T-helper 9 cell (primary cell): ENCODE data around the gene ZNF154.

Experiments
- DNase-seq: peaks from one replicate; pipeline ENCODE4 v3.0.0-alpha.2; 2020

The ZNF154 gene

GRCh38 chr19:57675881-57676280 lies 33.1 kb downstream of the ZNF154 start:
- DNase-seq, result no peak

GRCh38 chr19:57672466-57672865 lies 36.5 kb downstream of the ZNF154 start:
- DNase-seq, result no peak

GRCh38 chr19:57671124-57671895 lies 37.7 kb downstream of the ZNF154 start:
- DNase-seq, result no peak

DNA sequence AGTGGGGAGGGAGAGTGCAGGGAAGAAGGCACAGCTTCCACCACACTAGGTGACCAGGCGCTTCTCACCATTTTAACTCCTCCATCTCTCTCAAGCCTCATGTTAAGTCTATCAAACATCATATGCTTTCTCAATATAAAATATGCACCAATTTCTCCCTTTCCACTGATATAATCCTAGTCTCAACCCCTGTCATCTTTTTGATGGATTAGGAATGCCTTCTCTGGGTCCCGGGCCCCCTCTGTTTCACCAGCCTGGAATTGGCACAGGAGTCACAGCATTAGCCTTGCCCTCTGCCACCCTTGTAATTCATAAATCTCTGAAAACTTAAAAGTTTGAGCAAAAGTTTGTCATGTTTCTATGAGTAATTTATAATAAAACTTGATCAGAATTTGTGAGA lies 40.4 kb downstream of the ZNF154 start, which contains the start of gene ZSCAN4:
Gene ZSCAN4, plus strand, starts transcription at position 301 of the 400 bp plus-strand sequence. CDS start 7,211 bp downstream, outside the sequence.
- DNase-seq, result no peak

GRCh38 chr19:57667228-57667627 lies 41.8 kb downstream of the ZNF154 start:
- DNase-seq, result no peak

- no peak for DNase-seq
These were observed 43.7 kb downstream of the ZNF154 start for GRCh38 chr19:57665261-57665806.

DNA sequence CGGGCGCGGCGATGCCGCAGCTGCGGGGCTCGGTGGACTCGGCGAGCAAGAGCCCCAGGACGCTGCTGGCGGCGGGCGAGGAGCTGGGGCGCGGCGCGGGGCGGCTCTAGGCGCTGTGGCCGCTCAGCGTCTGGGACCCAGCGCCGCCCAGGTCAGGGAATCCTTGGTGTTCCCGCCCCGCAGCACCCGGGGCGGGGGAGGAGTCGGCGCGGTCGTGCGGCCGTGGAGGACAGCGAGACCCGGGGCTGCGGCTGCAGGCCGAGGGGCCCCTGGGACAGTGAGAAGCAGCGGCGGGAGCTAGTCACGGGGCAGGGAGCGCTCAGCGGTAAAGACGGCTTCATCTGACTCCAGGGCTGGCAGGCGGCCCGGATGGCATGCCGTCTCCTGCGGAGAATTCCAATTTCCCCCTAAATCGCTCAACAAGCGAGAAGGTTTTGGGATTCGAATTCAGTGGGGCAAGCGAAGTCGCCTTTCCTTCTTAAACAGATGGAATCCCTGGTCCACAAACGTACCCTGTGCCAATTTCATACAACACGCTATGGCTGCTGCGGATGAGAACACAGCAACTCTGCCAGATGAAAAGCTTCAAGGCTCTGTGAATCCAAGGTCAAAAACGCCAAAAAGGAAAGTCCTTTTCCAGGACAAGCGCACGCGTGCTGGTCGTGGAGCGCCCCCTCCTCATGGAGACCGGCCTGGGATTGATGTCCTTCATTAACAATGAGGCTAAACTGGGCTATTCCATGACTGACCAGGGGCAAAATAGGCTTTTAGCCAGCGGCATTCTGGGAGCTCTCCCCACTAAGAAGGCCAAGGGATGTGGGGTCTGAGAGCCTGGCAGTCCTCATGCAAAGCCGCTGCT lies 44.5 kb downstream of the ZNF154 start:
- DNase-seq, result no peak

- no peak for DNase-seq
These were observed 52.7 kb downstream of the ZNF154 start for GRCh38 chr19:57656346-57656745.

DNA sequence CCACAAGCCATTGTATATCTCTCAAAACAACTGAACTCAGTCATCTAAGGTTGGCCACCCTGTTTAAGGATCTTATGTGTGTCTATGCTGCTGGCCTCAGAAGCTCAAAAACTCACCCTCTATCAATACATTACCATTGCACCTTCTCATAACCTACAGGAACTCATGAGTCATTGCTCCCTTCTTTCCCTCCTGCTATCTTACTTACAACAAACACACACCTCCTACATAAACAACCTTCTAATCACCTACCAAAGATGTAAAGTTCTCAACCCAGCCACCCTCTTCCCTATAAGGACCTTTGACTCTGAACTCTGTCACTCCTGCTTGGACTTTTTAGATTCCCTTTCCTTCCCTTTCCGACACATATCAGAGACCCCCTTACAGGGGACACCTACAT lies 53.6 kb downstream of the ZNF154 start:
- DNase-seq, result no peak

GRCh38 chr19:57653689-57654088 lies 55.3 kb downstream of the ZNF154 start:
- no peak for DNase-seq

GRCh38 chr19:57651654-57651996 lies 57.4 kb downstream of the ZNF154 start:
- no peak for DNase-seq

DNA sequence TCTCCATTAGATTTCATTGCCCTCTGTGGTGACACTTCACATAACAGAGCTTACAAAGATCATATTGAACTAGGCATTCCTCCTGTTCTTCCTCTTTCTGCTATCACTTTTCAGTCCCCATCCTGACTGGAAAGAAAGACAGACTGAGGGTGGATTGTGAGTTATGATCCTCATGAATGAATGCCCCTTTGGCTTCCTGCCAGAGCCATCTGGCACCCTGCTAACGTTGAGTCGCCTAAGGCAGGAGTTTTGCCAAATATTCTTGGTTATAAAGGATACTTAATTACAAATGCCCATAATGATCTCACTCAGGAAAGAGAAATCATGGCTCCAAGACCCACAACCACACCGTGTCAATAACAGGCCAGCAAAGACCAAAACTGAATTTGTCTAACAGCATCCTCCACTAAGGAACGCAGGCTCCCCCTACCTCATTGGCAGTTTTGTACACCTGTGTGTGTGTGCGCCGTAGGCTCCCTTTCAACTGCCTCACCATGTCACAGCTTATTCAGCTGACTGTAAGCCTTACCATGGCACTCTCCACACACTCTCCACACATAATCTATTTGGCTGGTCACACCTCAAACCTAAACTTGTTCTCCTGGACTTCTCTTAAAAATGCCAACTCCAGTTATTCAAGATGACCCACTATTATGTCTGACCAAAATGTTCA lies 60.5 kb downstream of the ZNF154 start:
- no peak for DNase-seq
